GM10266 (cell line): Measurements from ENCODE around the gene S100A1.
A peak's percentile ranks its signal among the peaks of the same experiment; 100 is the strongest.

ENCODE experiments used
- DNase-seq: peaks from one replicate; pipeline ENCODE4 v3.0.0; 2012; ENCODE audit errors: extremely low spot score
- TF ChIP-seq, protein P1 (sequence below): IDR thresholded peaks from 2 replicates; pipeline ENCODE4 v1.5.1; 2012; ENCODE audit warnings: mild to moderate bottlenecking, low read depth; ENCODE audit not compliant: control insufficient read depth, insufficient read depth; ENCODE audit errors: missing control alignments

The S100A1 gene

DNA sequence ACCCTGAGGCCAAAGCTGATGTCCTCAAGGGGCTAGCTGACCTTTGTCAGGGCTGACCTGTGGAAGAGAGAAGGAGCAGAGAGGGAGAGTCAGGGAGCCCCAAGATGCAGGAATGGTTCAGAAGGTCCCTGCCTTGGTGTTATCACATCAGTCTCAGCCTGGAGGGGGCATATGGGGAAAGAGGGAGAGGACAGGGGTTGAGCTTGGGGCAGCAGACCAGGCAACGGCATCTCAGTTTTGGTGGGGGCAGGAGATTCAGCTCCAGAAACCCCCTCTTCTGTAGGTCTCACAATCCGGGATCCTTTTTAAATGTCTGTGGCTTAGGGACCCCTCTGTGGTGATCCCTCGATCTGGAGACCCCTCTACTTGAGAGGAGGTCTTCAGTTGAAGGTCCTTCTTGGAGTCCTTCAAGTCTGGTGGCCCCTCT is 1.7 kb upstream of the S100A1 start:
- TF ChIP-seq, protein P1, sequence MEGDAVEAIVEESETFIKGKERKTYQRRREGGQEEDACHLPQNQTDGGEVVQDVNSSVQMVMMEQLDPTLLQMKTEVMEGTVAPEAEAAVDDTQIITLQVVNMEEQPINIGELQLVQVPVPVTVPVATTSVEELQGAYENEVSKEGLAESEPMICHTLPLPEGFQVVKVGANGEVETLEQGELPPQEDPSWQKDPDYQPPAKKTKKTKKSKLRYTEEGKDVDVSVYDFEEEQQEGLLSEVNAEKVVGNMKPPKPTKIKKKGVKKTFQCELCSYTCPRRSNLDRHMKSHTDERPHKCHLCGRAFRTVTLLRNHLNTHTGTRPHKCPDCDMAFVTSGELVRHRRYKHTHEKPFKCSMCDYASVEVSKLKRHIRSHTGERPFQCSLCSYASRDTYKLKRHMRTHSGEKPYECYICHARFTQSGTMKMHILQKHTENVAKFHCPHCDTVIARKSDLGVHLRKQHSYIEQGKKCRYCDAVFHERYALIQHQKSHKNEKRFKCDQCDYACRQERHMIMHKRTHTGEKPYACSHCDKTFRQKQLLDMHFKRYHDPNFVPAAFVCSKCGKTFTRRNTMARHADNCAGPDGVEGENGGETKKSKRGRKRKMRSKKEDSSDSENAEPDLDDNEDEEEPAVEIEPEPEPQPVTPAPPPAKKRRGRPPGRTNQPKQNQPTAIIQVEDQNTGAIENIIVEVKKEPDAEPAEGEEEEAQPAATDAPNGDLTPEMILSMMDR = no peak
- DNase-seq = no peak

- TF ChIP-seq, protein P1 = peak; percentile 67
- peak; percentile 63 for DNase-seq
Measured at GRCh38 chr1:153626904-153627714, 1.1 kb upstream of the S100A1 start, which contains the start of gene S100A13. TSS of gene S100A13 (minus strand) at chr1:153627505. CDS start at chr1:153626472, 1,033 bp downstream.

DNA sequence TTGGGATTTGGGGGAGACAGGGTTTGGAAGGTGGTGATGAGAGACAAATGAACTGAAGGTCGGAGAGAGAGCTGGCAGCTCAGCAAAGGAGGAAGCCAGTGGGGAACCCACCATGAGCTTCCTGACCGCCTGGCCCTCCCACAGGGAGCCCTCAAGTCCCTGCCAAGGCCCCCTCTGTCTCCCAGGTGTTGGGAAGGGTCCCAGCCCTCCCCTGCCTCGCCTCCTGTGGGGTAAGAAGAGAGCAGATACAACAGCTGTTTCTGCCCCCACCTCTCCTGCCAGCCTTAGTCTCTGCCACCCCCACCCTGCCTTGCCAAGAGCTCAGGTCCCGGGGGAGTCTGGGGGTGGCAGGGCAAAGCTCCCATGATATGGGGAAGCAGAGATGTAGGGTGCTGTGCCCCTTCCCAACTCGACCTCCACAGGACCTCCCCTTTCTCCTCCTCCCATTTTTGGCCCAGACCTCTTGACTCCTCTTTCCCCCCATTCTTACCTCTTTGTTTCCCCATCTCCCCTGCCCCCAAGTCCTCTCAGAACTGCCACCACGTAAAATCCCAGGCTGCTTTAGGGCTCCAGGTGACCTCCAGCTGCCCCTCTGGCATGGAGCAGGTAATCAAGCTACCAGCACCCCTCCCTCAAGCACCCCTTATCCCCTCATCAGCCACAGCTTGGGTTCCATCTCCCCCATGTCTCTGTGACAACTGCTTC is 556 bp downstream of the S100A1 start:
- TF ChIP-seq, protein P1 = no peak
- DNase-seq = no peak

GRCh38 chr1:153629343-153629665 is 1.1 kb downstream of the S100A1 start:
- no peak for DNase-seq
- TF ChIP-seq, protein P1 = no peak

- TF ChIP-seq, protein P1 = no peak
- DNase-seq = no peak
Measured at GRCh38 chr1:153629971-153630370, 1.7 kb downstream of the S100A1 start.

- TF ChIP-seq, protein P1 = no peak
- no peak for DNase-seq
Measured at GRCh38 chr1:153630384-153630783, 2.1 kb downstream of the S100A1 start.
